DND-41 (cell line): Measurements from ENCODE around the gene PEF1.

ENCODE experiments used
- EZH2 ChIP-seq: IDR thresholded peaks from 3 replicates; pipeline ENCODE4 v1.6.1; 2012; ENCODE audit warnings: borderline replicate concordance, low read depth, mild to moderate bottlenecking, moderate library complexity, low read length, inconsistent platforms; ENCODE audit not compliant: severe bottlenecking
- TF ChIP-seq, protein P1 (sequence below): IDR thresholded peaks from 2 replicates; pipeline ENCODE4 v1.5.1; 2012; ENCODE audit warnings: borderline replicate concordance, low read length, moderate library complexity, mild to moderate bottlenecking; ENCODE audit not compliant: poor library complexity, severe bottlenecking; ENCODE audit errors: extremely low read depth

DNA sequence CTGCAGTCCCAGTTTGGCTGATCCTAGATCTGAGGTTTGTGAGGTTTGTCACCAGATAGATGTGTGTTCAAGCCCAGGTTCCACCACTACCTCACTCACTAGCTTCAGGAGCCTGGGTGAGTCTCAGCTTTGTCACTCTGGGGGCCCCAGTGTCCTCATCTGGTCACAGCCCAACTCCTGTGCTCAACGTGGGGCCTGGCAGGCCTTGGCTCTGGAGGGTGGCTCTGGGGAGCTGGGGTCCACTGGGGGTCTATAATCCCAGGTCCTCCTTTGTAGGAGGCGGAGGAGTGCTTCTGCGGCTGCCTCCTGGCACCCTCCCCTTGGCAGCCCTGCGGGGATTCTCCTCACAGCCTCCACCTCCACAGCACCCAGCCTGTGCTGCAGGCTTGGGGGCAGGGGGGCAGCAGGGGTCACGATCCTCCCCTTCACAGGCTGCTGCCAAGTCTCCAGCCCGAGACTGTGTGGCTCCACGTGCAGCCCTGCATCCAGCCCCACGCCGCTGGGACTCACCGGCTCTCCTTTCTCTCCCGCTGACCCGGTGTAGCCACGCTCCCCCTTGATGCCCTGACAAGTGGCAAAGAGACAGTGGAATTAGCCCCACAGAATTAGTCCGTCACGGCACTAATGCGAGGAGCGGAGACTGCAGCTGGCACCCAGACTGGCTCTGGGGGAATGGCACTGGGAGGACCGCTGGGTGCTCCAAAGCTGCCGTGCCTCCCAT is 22.5 kb upstream of the PEF1 start:
- no peak for TF ChIP-seq EZH2
- TF ChIP-seq, protein P1, sequence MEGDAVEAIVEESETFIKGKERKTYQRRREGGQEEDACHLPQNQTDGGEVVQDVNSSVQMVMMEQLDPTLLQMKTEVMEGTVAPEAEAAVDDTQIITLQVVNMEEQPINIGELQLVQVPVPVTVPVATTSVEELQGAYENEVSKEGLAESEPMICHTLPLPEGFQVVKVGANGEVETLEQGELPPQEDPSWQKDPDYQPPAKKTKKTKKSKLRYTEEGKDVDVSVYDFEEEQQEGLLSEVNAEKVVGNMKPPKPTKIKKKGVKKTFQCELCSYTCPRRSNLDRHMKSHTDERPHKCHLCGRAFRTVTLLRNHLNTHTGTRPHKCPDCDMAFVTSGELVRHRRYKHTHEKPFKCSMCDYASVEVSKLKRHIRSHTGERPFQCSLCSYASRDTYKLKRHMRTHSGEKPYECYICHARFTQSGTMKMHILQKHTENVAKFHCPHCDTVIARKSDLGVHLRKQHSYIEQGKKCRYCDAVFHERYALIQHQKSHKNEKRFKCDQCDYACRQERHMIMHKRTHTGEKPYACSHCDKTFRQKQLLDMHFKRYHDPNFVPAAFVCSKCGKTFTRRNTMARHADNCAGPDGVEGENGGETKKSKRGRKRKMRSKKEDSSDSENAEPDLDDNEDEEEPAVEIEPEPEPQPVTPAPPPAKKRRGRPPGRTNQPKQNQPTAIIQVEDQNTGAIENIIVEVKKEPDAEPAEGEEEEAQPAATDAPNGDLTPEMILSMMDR = no peak
